Lung (tissue), 12 donors: ENCODE data around the gene NRIP1. TPM values are rescaled to one million over a fixed set of nuclear protein-coding genes. Genes with fewer than 3 reads are reported as not detected.
"Not testable (repeated sequence)": the region's sequence is repeated elsewhere in the genome, so short reads cannot be mapped to it uniquely, and the experiment has no call there.

Source experiments
- ATAC-seq: fragments of 200-7000 bp; cut with Tn5 transposase; one replicate; pipeline ENCODE4 v1.9.1; 2020; ENCODE audit warnings: moderate number of reproducible peaks; ENCODE audit not compliant: insufficient read depth, low FRiP score
- DNase-seq, 3 donors: peaks; one replicate each; pipeline ENCODE4 v3.0.0-alpha.2; 2013 to 2017
- H3K27ac ChIP-seq, 2 donors: one replicate each; pipeline ENCODE4 v1.5.1; 2013; ENCODE audit warnings: mild to moderate bottlenecking in 2 of 2, moderate library complexity in 2 of 2, control low read depth in 1 of 2, inconsistent platforms in 1 of 2, low read depth in 1 of 2, low read length in 1 of 2
- H3K27me3 ChIP-seq, 3 donors: one replicate each; pipeline ENCODE4 v1.5.1; 2013; ENCODE audit warnings: low read length in 2 of 3; ENCODE audit not compliant: control insufficient read depth in 3 of 3, insufficient read depth in 3 of 3
- H3K36me3 ChIP-seq, 4 donors: one replicate each; pipeline ENCODE4 v1.5.1; 2013; ENCODE audit warnings: low read length in 4 of 4, mild to moderate bottlenecking in 1 of 4, moderate library complexity in 1 of 4; ENCODE audit not compliant: control insufficient read depth in 4 of 4, insufficient read depth in 4 of 4
- H3K4me1 ChIP-seq, 5 donors: one replicate each; pipeline ENCODE4 v1.5.1; 2013; ENCODE audit warnings: low read length in 5 of 5, mild to moderate bottlenecking in 2 of 5, moderate library complexity in 1 of 5; ENCODE audit not compliant: control insufficient read depth in 5 of 5, insufficient read depth in 5 of 5
- H3K4me3 ChIP-seq: one replicate; pipeline ENCODE4 v1.5.1; 2013; ENCODE audit warnings: mild to moderate bottlenecking, control low read depth, moderate library complexity
- H3K9ac ChIP-seq, 2 donors: one replicate each; pipeline ENCODE4 v1.5.1; 2013; ENCODE audit warnings: low read length in 2 of 2, control low read depth in 1 of 2; ENCODE audit not compliant: insufficient read depth in 1 of 2
- H3K9me3 ChIP-seq, 4 donors: one replicate each; pipeline ENCODE4 v1.5.1; 2013; ENCODE audit warnings: low read length in 3 of 4, mild to moderate bottlenecking in 1 of 4, moderate library complexity in 1 of 4; ENCODE audit not compliant: control insufficient read depth in 4 of 4, insufficient read depth in 3 of 4
- CTCF ChIP-seq: IDR thresholded peaks from 2 replicates; pipeline ENCODE4 v1.5.1; 2012; ENCODE audit warnings: mild to moderate bottlenecking; ENCODE audit errors: control extremely low read depth, extremely low read depth
- WGBS, 2 donors: extraction: QIAGEN DNeasy Blood & Tissue Kit; methylation state at CpG; one replicate each; pipeline ENCODE4 v1.1.7; 2013; 5-methylcytosine and 5-hydroxymethylcytosine counted together
- polyA plus RNA-seq, 2 donors: library from polyadenylated mRNA; stranded (reverse); fragments of 200-250 nt; gene quantifications; one replicate each; pipeline ENCODE4 v1.2.1, GENCODE V29; 2013
- total RNA-seq, 2 donors: library from RNA; depleted of rRNA in 1 of 2; stranded (reverse); fragments of >200 nt in 1 of 2; gene quantifications; one replicate each; pipeline ENCODE4 v1.2.1, GENCODE V29; 2014 to 2021
- donor health status: control.
- donor health status: control.
- donor health status: Bipolar disorder and iron deficiency.
- donor health status: healthy.
- donor health status: DM: yes; HTN: yes; CAD: no.

Gene NRIP1
- total and polyA plus RNA-seq, 4 donors, result 5.9 to 35.5 (median 18.3) TPM

GRCh38 chr21:15031790-15032357, 32.9 kb downstream of the NRIP1 start:
- 89 to 96% methylated on average over 2 to 3 of the region's 4 CpGs for WGBS, 2 donors
- Histone ChIP-seq H3K9ac (no peak overlapping the region), H3K9me3 (no peaks in the 10 kb centered on the region), H3K4me3 (no peak overlapping the region), H3K27me3 (no peaks in the 10 kb centered on the region), H3K27ac (no peak overlapping the region), H3K4me1 (peaks cover 0 to 18% (median 2%) of the 10 kb centered on the region in 5 donors), H3K36me3 (no peaks in the 10 kb centered on the region)
- no peak for ATAC-seq
- DNase-seq, result no peak
- no peak for TF ChIP-seq CTCF

GRCh38 chr21:15031362-15031761, 33.4 kb downstream of the NRIP1 start:
- peaks cover 0 to 18% (median 2%) of the 10 kb centered on the region in 5 donors for H3K4me1 ChIP-seq
- not testable (repeated sequence) for H3K9me3 ChIP-seq, H3K27me3 ChIP-seq, DNase-seq, H3K9ac ChIP-seq, ATAC-seq, H3K4me3 ChIP-seq, H3K27ac ChIP-seq, H3K36me3 ChIP-seq
- 90 to 93% methylated on average over 10 to 12 of the region's 14 CpGs for WGBS, 2 donors

GRCh38 chr21:15030861-15031260, 33.9 kb downstream of the NRIP1 start:
- not testable (repeated sequence) for H3K9ac ChIP-seq, H3K9me3 ChIP-seq, ATAC-seq, H3K4me3 ChIP-seq, H3K27ac ChIP-seq, H3K36me3 ChIP-seq, H3K27me3 ChIP-seq, DNase-seq
- H3K4me1 ChIP-seq, result peaks cover 0 to 18% (median 2%) of the 10 kb centered on the region in 5 donors
- WGBS, 2 donors, result 98 to 99% methylated on average over 8 of the region's 8 CpGs

- Histone ChIP-seq H3K27me3 (no peaks in the 10 kb centered on the region), H3K4me1 (peaks cover 0 to 14% (median 2%) of the 10 kb centered on the region in 5 donors)
- ATAC-seq, result no peak
Measured at GRCh38 chr21:15029077-15029476, 35.7 kb downstream of the NRIP1 start.

More at GRCh38 chr21:15029077-15029476, 35.7 kb downstream of the NRIP1 start:
- Histone ChIP-seq H3K9ac (no peak overlapping the region), H3K9me3 (no peaks in the 10 kb centered on the region), H3K27ac (no peak overlapping the region), H3K36me3 (no peaks in the 10 kb centered on the region), H3K4me3 (no peak overlapping the region)
- DNase-seq, result no peak
- no peak for TF ChIP-seq CTCF
- 69 to 81% methylated on average over 4 of the region's 4 CpGs for WGBS, 2 donors
